K562 (cell line): ENCODE data around the gene NFYC. TPM values are rescaled to one million over a fixed set of nuclear protein-coding genes. Genes with fewer than 3 reads are reported as not detected.

Experiments
- ARHGAP35 ChIP-seq: fragments of 450-650 bp; IDR thresholded peaks from 2 replicates; pipeline ENCODE4 v1.6.1; 2018; ENCODE audit not compliant: partially characterized antibody
- KLF16 ChIP-seq: IDR thresholded peaks from 2 replicates; pipeline ENCODE4 v1.6.1; 2016; ENCODE audit warnings: antibody characterized with exemption
- SRSF7 ChIP-seq: fragments of 200-400 bp; formaldehyde crosslinking; optimal IDR thresholded peaks from 2 replicates; pipeline ENCODE3; 2017; ENCODE audit warnings: mild to moderate bottlenecking, low read depth, low read length
- TCF3 ChIP-seq: sonication (generic); formaldehyde crosslinking; IDR thresholded peaks from 2 replicates; pipeline ENCODE4 v1.4.0; 2020; ENCODE audit warnings: mild to moderate bottlenecking, missing genetic modification reagents
- TCF7L2 ChIP-seq: fragments of 150-350 bp; IDR thresholded peaks from 2 replicates; pipeline ENCODE4 v1.6.1; 2016; ENCODE audit warnings: low read depth, mild to moderate bottlenecking, low read length, moderate library complexity
- ZC3H11A ChIP-seq: IDR thresholded peaks from 2 replicates; pipeline ENCODE4 v1.6.1; 2012; ENCODE audit warnings: low read depth, low read length, improper control_type of control experiment
- polyA plus RNA-seq, 8 experiments: library from polyadenylated mRNA; depleted of rRNA in 4 of 8; stranded (reverse) in 5 of 8; unstranded in 3 of 8; fragments of >200 nt; fragmentation: Nextera tagmentation in 2 of 8; fragmentation: Illumina TruSeq in 1 of 8; extraction: Ambion mirVana in 2 of 8; extraction: Trizol in 1 of 8; gene quantifications; 2 replicates each; pipeline versions ENCODE4 v1.2.1 to v1.2.3, GENCODE V29; 2011 to 2014; ENCODE audit warnings: inconsistent platforms in 1 of 8, missing spikeins in 1 of 8
- total RNA-seq, 7 experiments: library from RNA; depleted of rRNA in 6 of 7; stranded (reverse); fragments of >200 nt in 6 of 7; fragmentation: Illumina TruSeq in 2 of 7; extraction: Trizol in 2 of 7; gene quantifications; 2 replicates each; pipeline versions ENCODE4 v1.2.1 to v1.2.3, GENCODE V29; 2011 to 2021; ENCODE audit warnings: low replicate concordance in 1 of 7
- TF ChIP-seq, protein P1 (sequence below): fragments of 450-650 bp; IDR thresholded peaks from 2 replicates; pipeline ENCODE4 v1.6.1; 2016
- TF ChIP-seq, protein P2 (sequence below): fragments of 200-600 bp; sonication (generic); IDR thresholded peaks from one replicate; pipeline ENCODE4 v1.6.1; 2012; ENCODE audit warnings: mild to moderate bottlenecking, low read depth, low read length, inconsistent platforms
- TF ChIP-seq, protein P3 (sequence below): fragments of 250-450 bp; sonication (Bioruptor Pico); IDR thresholded peaks from 2 replicates; pipeline ENCODE4 v1.8.0; 2022; ENCODE audit warnings: inconsistent platforms

The NFYC gene
- total and polyA plus RNA-seq, 9 of the 15 experiments (the other 6 are each of a cell fraction or from before 2014, with no cell fraction given) = 4.8 to 59.8 (median 41.1) TPM

DNA sequence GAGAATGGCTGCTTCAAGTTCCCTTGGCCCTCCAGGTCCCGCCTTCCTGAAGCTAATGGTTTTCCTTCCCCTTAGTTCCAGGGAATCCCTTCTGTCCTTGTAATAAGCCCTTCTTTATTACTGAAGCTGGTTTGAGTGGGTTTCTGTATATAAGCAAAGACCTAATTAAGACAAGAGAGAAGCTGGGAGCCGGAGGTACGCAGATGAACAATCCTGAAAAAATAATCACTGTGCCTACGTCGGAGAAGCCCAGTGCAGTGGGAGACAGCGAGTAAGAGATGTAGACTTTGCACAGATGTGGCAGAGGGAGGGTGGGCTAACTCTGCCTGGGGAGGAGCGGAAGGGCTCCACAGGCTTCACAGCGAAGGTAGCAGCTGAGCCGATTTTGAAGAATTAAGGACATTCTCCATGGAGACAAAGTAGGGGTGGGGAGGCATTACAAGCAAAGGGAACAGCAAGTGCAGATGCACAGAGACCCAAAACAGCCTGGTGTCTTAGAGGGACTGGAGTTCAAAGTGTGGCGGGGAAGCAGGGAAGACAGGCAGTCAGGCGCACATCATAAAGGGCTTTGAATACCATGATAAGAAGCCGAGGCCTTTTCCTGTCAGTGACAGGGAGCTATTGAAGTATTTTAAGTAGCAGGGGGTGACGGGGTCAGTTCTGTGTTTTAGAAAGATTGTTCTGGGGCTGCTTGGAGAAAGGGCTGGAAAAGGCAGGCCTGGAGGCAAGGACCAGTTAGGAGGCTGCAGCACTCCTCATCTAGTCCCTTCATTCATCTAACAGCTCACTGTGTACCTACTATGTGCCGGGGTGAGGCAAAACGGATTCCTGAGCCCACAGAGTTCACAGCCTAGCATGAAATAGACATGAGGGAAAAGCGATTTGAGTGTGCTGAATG, 32.5 kb upstream of the NFYC start (continued):
- TF ChIP-seq, protein P1, sequence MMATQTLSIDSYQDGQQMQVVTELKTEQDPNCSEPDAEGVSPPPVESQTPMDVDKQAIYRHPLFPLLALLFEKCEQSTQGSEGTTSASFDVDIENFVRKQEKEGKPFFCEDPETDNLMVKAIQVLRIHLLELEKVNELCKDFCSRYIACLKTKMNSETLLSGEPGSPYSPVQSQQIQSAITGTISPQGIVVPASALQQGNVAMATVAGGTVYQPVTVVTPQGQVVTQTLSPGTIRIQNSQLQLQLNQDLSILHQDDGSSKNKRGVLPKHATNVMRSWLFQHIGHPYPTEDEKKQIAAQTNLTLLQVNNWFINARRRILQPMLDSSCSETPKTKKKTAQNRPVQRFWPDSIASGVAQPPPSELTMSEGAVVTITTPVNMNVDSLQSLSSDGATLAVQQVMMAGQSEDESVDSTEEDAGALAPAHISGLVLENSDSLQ = peak; percentile 50
- TF ChIP-seq, protein P2, sequence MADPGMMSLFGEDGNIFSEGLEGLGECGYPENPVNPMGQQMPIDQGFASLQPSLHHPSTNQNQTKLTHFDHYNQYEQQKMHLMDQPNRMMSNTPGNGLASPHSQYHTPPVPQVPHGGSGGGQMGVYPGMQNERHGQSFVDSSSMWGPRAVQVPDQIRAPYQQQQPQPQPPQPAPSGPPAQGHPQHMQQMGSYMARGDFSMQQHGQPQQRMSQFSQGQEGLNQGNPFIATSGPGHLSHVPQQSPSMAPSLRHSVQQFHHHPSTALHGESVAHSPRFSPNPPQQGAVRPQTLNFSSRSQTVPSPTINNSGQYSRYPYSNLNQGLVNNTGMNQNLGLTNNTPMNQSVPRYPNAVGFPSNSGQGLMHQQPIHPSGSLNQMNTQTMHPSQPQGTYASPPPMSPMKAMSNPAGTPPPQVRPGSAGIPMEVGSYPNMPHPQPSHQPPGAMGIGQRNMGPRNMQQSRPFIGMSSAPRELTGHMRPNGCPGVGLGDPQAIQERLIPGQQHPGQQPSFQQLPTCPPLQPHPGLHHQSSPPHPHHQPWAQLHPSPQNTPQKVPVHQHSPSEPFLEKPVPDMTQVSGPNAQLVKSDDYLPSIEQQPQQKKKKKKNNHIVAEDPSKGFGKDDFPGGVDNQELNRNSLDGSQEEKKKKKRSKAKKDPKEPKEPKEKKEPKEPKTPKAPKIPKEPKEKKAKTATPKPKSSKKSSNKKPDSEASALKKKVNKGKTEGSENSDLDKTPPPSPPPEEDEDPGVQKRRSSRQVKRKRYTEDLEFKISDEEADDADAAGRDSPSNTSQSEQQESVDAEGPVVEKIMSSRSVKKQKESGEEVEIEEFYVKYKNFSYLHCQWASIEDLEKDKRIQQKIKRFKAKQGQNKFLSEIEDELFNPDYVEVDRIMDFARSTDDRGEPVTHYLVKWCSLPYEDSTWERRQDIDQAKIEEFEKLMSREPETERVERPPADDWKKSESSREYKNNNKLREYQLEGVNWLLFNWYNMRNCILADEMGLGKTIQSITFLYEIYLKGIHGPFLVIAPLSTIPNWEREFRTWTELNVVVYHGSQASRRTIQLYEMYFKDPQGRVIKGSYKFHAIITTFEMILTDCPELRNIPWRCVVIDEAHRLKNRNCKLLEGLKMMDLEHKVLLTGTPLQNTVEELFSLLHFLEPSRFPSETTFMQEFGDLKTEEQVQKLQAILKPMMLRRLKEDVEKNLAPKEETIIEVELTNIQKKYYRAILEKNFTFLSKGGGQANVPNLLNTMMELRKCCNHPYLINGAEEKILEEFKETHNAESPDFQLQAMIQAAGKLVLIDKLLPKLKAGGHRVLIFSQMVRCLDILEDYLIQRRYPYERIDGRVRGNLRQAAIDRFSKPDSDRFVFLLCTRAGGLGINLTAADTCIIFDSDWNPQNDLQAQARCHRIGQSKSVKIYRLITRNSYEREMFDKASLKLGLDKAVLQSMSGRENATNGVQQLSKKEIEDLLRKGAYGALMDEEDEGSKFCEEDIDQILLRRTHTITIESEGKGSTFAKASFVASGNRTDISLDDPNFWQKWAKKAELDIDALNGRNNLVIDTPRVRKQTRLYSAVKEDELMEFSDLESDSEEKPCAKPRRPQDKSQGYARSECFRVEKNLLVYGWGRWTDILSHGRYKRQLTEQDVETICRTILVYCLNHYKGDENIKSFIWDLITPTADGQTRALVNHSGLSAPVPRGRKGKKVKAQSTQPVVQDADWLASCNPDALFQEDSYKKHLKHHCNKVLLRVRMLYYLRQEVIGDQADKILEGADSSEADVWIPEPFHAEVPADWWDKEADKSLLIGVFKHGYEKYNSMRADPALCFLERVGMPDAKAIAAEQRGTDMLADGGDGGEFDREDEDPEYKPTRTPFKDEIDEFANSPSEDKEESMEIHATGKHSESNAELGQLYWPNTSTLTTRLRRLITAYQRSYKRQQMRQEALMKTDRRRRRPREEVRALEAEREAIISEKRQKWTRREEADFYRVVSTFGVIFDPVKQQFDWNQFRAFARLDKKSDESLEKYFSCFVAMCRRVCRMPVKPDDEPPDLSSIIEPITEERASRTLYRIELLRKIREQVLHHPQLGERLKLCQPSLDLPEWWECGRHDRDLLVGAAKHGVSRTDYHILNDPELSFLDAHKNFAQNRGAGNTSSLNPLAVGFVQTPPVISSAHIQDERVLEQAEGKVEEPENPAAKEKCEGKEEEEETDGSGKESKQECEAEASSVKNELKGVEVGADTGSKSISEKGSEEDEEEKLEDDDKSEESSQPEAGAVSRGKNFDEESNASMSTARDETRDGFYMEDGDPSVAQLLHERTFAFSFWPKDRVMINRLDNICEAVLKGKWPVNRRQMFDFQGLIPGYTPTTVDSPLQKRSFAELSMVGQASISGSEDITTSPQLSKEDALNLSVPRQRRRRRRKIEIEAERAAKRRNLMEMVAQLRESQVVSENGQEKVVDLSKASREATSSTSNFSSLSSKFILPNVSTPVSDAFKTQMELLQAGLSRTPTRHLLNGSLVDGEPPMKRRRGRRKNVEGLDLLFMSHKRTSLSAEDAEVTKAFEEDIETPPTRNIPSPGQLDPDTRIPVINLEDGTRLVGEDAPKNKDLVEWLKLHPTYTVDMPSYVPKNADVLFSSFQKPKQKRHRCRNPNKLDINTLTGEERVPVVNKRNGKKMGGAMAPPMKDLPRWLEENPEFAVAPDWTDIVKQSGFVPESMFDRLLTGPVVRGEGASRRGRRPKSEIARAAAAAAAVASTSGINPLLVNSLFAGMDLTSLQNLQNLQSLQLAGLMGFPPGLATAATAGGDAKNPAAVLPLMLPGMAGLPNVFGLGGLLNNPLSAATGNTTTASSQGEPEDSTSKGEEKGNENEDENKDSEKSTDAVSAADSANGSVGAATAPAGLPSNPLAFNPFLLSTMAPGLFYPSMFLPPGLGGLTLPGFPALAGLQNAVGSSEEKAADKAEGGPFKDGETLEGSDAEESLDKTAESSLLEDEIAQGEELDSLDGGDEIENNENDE = no peak
- TF ChIP-seq ARHGAP35 (no peak), SRSF7 (no peak), ZC3H11A (no peak), KLF16 (no peak), TCF3 (CRISPR knock-in tag) (peak; percentile 62), TCF7L2 (no peak)
- TF ChIP-seq, protein P3, sequence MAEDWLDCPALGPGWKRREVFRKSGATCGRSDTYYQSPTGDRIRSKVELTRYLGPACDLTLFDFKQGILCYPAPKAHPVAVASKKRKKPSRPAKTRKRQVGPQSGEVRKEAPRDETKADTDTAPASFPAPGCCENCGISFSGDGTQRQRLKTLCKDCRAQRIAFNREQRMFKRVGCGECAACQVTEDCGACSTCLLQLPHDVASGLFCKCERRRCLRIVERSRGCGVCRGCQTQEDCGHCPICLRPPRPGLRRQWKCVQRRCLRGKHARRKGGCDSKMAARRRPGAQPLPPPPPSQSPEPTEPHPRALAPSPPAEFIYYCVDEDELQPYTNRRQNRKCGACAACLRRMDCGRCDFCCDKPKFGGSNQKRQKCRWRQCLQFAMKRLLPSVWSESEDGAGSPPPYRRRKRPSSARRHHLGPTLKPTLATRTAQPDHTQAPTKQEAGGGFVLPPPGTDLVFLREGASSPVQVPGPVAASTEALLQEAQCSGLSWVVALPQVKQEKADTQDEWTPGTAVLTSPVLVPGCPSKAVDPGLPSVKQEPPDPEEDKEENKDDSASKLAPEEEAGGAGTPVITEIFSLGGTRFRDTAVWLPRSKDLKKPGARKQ (CRISPR knock-in tag) = no peak
